NCI-H526 treated with DMSO at 0.1 percent for 48 hours (cell line): ENCODE measurements around the gene ARHGAP10.
"Not testable (repeated sequence)": the region's sequence is repeated elsewhere in the genome, so short reads cannot be mapped to it uniquely, and the experiment has no call there.

Source experiments
- DNase-seq: peaks from one replicate; lab custom pipeline; 2025; lab: John Stamatoyannopoulos, UW

Gene ARHGAP10

DNA sequence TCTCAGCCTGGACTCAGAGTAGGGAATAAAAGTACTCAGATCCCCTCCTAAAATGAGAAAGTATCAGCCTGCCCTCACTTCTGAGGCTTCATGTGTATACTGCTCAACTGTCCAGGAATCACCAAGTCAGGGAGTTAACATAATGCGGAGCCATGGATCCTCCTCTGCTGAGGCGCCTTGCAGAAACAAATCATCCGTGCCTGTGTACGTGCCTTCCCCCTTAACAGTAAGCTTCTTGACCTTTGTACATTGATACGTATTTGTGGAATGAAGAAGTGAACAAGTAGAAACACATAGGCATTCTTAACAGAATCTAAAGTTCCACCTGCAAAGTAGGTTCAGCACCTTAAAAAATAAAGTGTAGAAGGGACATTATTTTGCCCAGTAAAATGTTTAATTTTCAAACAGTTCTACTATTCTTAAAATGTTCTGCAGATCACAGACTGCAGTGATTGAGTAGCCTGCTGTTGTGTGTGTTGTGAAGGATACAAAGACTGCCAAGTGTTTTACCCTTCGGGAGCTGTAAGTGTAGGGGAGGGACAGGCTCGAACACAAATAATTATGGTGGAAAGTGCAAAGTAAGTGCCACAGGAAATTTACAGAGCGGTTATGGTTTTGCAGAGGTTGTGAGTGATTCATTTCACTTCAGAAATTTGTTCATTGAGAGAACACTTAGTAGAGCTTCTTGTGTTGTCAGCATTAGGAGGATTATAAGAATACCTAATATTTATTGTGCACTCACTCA is 61.9 kb downstream of the ARHGAP10 start:
- DNase-seq, result no peak

DNA sequence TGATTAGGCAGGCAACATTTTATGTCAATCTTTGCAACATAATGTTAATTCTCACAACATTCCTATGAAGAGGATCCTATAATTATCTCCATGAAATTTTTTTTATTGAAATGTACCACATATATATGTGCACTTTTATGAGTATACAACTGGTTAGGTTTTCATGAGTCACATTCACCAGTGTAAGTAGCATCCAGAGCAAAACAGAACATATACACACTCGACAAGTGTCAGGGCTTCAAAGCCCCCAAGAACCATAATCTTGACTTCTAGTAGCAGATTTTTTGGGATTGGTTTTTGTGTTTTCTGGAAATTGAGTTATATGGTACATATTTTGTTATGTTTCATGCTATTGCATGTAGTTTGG is 62.4 kb downstream of the ARHGAP10 start:
- no peak for DNase-seq

- DNase-seq, result no peak
These were observed 63.0 kb downstream of the ARHGAP10 start for GRCh38 chr4:147794787-147795413.

DNA sequence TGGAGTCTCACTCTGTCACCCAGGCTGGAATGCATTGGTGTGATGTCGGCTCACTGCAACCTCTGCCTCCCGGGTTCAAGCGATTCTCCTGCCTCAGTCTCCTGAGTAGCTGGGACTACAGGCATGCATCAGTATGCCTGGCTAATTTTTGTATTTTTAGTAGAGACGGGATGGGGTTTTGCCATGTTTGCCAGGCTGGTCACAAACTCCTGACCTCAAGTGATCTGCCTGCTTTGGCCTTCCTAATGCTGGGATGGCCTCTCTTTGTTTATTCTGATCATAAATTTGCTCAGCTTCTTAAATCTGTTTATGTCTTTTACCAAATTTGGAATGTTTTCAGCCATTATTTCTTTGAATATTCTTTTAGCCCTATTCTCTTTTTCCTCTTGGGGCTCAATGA is 67.2 kb downstream of the ARHGAP10 start:
- not testable (repeated sequence) for DNase-seq

- DNase-seq, result no peak
These were observed 68.2 kb downstream of the ARHGAP10 start for GRCh38 chr4:147799986-147800555.

- no peak for DNase-seq
These were observed 69.9 kb downstream of the ARHGAP10 start for GRCh38 chr4:147801820-147802219.

DNA sequence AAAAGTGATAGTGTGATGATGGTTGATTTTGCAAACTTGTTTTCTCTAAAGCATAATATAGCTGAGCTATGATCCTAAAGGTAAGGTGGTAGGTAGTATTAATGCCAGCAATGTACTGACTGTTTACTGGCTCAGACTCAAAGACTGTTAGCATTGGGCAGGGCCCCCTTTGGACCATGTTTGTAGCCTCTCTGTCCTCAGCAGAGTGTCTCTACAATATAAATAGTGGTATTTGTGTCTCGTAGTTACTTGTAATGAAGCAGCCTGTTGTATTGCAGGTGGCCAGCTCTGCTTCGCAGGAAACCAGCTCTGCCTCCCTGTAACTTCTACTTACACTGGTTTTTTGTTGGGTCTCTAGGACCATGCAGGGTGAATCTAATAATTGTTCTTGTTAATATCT is 70.5 kb downstream of the ARHGAP10 start:
- DNase-seq, result no peak

GRCh38 chr4:147805946-147806345 is 74.1 kb downstream of the ARHGAP10 start:
- DNase-seq, result no peak

- DNase-seq, result no peak
These were observed 76.6 kb downstream of the ARHGAP10 start for GRCh38 chr4:147808447-147808846.

DNA sequence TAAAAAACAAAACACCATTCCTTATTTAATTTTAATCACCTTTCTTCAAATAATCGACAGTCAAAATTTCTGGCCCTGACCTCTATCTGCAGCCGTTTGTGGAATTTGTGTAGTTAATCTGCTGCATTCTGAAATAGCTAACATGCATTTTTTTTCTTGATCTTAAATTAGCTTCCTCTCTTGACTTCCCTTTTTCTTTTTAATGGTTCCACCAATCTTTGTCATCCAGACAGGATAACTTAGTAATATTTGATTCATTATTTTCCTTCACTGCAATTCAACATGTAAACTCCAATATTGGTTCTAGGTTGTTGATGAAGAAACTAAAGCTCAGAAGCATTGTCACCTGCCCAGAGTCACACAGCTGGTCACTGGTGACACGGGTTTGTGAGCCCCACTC is 77.3 kb downstream of the ARHGAP10 start:
- DNase-seq, result no peak

- DNase-seq, result no peak
These were observed 80.0 kb downstream of the ARHGAP10 start for GRCh38 chr4:147811878-147812277.

GRCh38 chr4:147813109-147813773 is 81.4 kb downstream of the ARHGAP10 start:
- no peak for DNase-seq

DNA sequence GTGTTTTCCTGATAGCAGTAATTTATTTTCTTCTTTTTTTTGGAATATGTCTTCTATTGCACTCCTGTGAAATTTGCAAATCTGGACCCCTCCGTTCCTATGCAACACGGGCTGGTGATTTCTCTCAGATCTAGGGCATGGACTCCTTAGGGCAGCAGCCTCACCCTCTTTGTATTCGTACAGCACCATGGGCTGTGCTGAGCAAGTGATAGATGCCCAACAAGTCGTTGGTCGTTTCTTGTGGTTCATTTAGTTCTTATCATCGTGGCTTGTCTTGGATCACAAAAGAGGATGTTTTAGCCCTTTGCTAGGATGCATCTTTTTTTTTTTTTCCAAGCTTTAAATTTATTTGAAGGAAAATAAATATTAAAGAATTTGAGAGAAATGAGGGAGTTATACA is 82.1 kb downstream of the ARHGAP10 start:
- no peak for DNase-seq

DNA sequence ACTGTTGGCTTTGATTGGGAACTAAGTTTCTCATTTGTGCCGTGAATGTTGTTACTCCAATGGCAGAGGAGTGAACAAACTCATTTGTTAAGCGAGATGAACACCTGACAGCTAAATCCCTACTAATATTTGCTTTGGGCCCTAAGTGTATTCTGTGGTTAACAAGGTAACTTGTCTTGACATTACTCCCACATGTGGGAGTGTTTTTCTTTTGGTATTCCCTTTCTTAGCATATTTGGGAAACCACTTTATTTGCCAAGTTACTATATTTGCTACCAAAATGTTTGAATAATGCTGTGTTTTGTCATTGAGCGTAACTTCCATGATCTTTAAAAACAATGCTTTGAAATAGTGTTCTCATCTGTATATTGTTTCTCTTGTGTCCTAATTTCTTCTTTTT is 82.5 kb downstream of the ARHGAP10 start:
- no peak for DNase-seq

DNA sequence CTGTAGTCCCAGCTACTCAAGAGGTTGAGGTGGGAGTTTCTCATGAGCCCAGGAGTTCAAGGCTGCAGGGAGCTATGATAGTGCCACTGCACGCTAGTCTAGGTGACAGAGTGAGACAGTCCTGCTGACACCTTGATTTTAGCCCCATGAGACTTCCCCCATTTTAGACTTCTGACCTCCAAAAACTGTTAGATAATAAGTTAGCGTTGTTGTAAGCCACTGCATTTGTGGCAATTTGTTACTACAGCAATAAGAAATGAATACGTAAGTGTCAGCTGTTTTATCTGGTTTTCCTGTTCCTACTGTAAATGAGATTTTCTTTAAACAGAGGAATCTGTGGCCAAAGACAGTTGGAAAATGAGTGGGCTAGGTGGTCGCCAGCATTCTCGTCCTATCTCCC is 83.9 kb downstream of the ARHGAP10 start:
- no peak for DNase-seq

GRCh38 chr4:147816382-147817254 is 84.7 kb downstream of the ARHGAP10 start:
- DNase-seq, result no peak

DNA sequence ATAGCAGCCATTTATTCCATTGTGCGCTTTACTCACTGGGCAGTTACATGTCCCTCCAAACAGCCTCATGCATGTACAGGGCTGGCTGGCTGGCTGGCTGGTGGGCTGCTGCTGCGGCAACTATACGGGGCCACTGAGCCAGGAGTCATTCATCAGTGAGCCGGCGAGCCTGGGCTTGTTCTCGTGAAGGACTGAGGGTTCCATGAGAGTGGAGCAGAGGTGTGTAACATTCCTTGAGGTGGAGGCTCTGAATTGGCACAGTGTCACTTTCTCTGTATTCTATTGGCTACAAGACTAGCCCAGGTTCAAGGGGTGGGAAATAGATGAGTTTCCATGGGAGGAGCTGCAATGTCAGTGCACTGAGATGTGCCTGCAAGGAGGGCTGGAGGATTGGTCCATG is 89.1 kb downstream of the ARHGAP10 start:
- DNase-seq, result no peak

DNA sequence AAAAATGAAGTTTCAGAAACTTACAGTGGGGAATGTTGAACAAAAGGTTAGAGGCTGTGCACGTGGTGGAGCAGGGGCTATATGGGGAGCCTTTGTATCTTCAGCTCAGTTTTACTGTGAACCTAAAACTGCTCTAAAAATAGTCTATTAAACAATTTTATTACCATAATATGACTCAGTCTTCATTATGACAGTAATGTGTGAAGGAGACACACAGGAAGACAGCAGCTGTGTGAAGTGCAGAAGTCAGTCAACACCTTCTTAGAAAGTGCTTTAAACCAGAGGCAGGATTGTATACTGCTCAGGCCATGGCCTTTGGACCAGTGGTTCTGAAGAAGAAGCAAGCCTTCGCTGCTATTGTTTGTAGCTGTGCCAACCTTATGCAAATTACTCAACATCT is 89.7 kb downstream of the ARHGAP10 start:
- DNase-seq, result no peak

DNA sequence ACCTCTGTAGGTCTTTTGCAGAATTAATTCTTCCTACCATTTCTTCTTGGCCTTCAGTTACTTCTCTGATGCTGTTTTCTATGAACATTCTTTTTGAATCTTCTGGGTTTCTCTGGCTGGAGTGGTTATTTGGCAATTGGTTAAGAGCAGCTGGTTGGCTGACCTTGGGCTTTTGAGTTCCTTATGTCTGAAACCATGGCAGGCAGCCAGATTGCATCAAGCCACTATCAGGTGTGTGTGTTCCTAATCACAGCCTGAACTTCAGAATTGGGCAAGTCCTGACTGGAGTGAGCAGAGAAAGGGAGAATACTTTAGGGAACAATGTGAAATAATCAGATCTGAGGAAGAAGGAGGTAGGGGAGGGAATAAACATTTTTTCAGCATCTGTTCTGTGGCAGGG is 90.2 kb downstream of the ARHGAP10 start:
- no peak for DNase-seq

DNA sequence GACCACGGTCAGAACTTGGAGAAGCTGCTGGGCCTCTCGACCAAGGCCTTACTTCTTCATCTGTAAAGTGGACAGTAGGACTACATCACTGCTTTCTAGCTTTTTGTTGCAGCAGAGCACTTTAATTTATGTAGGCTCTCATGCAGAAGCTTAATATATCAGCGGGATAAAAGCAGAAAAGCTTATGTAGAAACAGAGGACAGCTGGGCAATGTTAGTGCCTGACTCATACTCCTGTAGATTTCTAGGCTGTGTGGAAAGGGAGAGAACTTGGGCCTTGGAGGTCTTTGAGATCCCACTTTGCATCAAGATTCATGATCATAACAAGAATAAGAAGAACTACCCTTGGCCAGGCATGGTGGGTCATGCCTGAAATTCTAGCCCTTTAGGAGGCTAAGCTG is 91.2 kb downstream of the ARHGAP10 start:
- no peak for DNase-seq

DNA sequence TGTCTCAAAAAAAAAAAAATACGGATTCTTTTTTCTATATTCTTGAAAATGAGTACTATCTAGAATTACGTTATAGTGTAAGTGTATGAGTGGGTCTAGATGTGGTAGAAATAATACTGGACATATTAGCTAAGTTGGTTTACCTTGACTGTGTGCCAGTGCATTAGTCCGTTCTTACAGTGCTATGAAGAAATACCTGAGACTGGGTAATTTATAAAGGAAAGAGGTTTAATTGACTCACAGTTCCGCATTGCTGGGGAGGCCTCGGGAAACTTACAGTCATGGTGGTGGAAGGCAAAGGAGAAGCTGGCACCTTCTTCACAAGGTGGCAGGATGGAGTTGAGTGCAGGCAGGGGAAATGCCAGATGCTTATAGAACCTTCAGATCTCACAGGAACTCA is 92.4 kb downstream of the ARHGAP10 start:
- no peak for DNase-seq

DNA sequence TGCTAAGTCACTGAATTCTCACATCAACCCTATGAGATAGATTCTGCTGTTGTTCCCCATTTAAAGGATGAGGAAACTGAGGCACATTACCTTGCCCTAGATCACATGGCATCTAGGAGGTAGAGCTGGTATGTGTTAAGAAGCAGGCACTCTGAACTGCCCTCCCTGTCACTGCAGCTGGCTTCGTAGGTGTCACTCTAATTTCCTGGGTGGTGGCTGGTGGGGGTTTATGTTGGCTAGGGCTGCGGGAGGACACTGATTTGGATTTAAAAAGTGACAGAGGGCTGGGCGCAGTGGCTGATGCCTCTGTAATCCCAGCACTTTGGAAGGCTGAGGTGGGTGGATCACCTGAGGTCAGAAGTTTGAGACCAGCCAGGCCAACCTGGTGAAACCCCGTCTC is 93.0 kb downstream of the ARHGAP10 start:
- DNase-seq, result no peak
